Keratinocyte (primary cell): Measurements from ENCODE around the gene RFFL. TPM values are rescaled to one million over a fixed set of nuclear protein-coding genes. Genes with fewer than 3 reads are reported as not detected.

Experiments used
- DNase-seq: peaks from one replicate; pipeline ENCODE4 v3.0.0-alpha.2; 2011; ENCODE audit warnings: low read depth, missing footprints, low spot score
- FAIRE-seq: peaks from 2 replicates; lab custom pipeline; 2011; peaks lifted over from hg19 to GRCh38; lab: Jason Lieb, UNC
- H2AFZ ChIP-seq: 2 replicates; pipeline ENCODE4 v1.6.0; 2012; ENCODE audit warnings: low read length, control low read depth, inconsistent platforms; ENCODE audit not compliant: control insufficient read depth
- H3K27ac ChIP-seq: 2 replicates; pipeline ENCODE4 v1.5.1; 2011; ENCODE audit warnings: low read length; ENCODE audit not compliant: control insufficient read depth, insufficient read depth
- H3K27me3 ChIP-seq: 3 replicates; pipeline ENCODE4 v1.6.0; 2011; ENCODE audit warnings: low read length; ENCODE audit not compliant: control insufficient read depth, insufficient read depth; ENCODE audit errors: extremely low read depth
- H3K36me3 ChIP-seq, 2 experiments: 2 replicates in 1 of 2; 3 replicates in 1 of 2; pipeline ENCODE4 v1.5.1; 2011; ENCODE audit warnings: low read length in 2 of 2, mild to moderate bottlenecking in 1 of 2; ENCODE audit not compliant: control insufficient read depth in 2 of 2, insufficient read depth in 2 of 2; ENCODE audit errors: extremely low read depth in 1 of 2
- H3K4me1 ChIP-seq: 3 replicates; pipeline ENCODE4 v1.5.1; 2011; ENCODE audit warnings: low read length; ENCODE audit not compliant: control insufficient read depth, insufficient read depth; ENCODE audit errors: extremely low read depth
- H3K4me2 ChIP-seq: 3 replicates; pipeline ENCODE4 v1.6.0; 2011; ENCODE audit warnings: low read depth, low read length; ENCODE audit not compliant: control insufficient read depth, insufficient read depth; ENCODE audit errors: extremely low read depth
- H3K4me3 ChIP-seq, 3 experiments: fragments of 200-600 bp in 1 of 3; sonication (generic) in 1 of 3; 2 replicates in 2 of 3; 3 replicates in 1 of 3; pipeline ENCODE4 v1.5.1; 2011 to 2016; ENCODE audit warnings: low read length in 3 of 3, mild to moderate bottlenecking in 3 of 3, control low read depth in 2 of 3, inconsistent platforms in 1 of 3, low read depth in 1 of 3, mixed read lengths in 1 of 3, mixed run types in 1 of 3, moderate library complexity in 1 of 3; ENCODE audit not compliant: control insufficient read depth in 2 of 3, insufficient read depth in 2 of 3; ENCODE audit errors: extremely low read depth in 1 of 3
- H3K79me2 ChIP-seq: 2 replicates; pipeline ENCODE4 v1.6.0; 2012; ENCODE audit warnings: low read length; ENCODE audit not compliant: control insufficient read depth, insufficient read depth
- H3K9ac ChIP-seq: 3 replicates; pipeline ENCODE4 v1.6.0; 2011; ENCODE audit warnings: low read length; ENCODE audit not compliant: control insufficient read depth, insufficient read depth; ENCODE audit errors: extremely low read depth
- H3K9me1 ChIP-seq: 3 replicates; pipeline ENCODE4 v1.6.0; 2011; ENCODE audit warnings: low read length; ENCODE audit not compliant: control insufficient read depth, insufficient read depth; ENCODE audit errors: extremely low read depth
- H3K9me3 ChIP-seq: 2 replicates; pipeline ENCODE4 v1.5.1; 2012; ENCODE audit warnings: low read depth, low read length; ENCODE audit not compliant: control insufficient read depth
- H4K20me1 ChIP-seq: 3 replicates; pipeline ENCODE4 v1.6.0; 2011; ENCODE audit warnings: low read length; ENCODE audit not compliant: control insufficient read depth, insufficient read depth; ENCODE audit errors: extremely low read depth
- CTCF ChIP-seq, 3 experiments: IDR thresholded peaks in 1 of 3; conservative IDR thresholded peaks in 1 of 3; optimal IDR thresholded peaks in 1 of 3; 2 replicates in 2 of 3; 3 replicates in 1 of 3; pipeline versions ENCODE3 to v1.5.1; 2011; ENCODE audit warnings: low read length in 3 of 3, mild to moderate bottlenecking in 3 of 3, moderate library complexity in 2 of 3, control low read depth in 1 of 3, inconsistent platforms in 1 of 3; ENCODE audit not compliant: insufficient read depth in 2 of 3; ENCODE audit errors: extremely low read depth in 1 of 3
- EZH2 ChIP-seq: IDR thresholded peaks from one replicate; pipeline ENCODE4 v1.6.1; 2012; ENCODE audit warnings: inconsistent platforms, mild to moderate bottlenecking, low read length, moderate library complexity
- dilution Hi-C: fragments of 300-500 bp; cut with MboI; formaldehyde crosslinking; loops from one replicate; pipeline ENCODE4 v1.7.0; 2020; ENCODE audit warnings: low sequenced_read_pairs; ENCODE audit not compliant: extremely low pct_ligation_motif_present
- polyA plus RNA-seq, 5 experiments: library from polyadenylated mRNA; depleted of rRNA in 3 of 5; stranded (reverse) in 3 of 5; stranded (forward) in 1 of 5; unstranded in 1 of 5; fragments of >200 nt; gene quantifications; 1 replicate in 1 of 5; 2 replicates in 3 of 5; 3 replicates in 1 of 5; pipeline versions ENCODE4 v1.2.1 to v1.2.3, GENCODE V29; 2011 to 2012; ENCODE audit warnings: missing spikeins in 2 of 5, low read depth in 1 of 5, low replicate concordance in 1 of 5

The RFFL gene
- polyA plus RNA-seq, 1 donor (not counting 4 experiments of a cell fraction or from before 2014, with no cell fraction given): 13.5 TPM

GRCh38 chr17:35069311-35069710, 5.8 kb upstream of the RFFL start:
- Histone ChIP-seq H3K4me1 (peaks cover 8% of the 10 kb centered on the region), H3K36me3 (peaks cover 1 to 3% of the 10 kb centered on the region in 2 experiments), H3K4me2 (no peak overlapping the region), H3K4me3 (no peak overlapping the region), H4K20me1 (no peaks in the 10 kb centered on the region), H3K9ac (no peak overlapping the region), H3K79me2 (peaks cover 10% of the 10 kb centered on the region), H3K27ac (no peak overlapping the region), H2AFZ (no peak overlapping the region), H3K9me1 (no peaks in the 10 kb centered on the region), H3K9me3 (no peaks in the 10 kb centered on the region), H3K27me3 (no peaks in the 10 kb centered on the region)
- no peak for FAIRE-seq
- dilution Hi-C loops: no loop called here
- DNase-seq: no peak
- TF ChIP-seq EZH2 (no peak), CTCF (optimal IDR thresholded peaks at IDR 0.05 in 1 of 3, IDR thresholded peaks at IDR 0.05 in 1 of 3, conservative IDR thresholded peaks at IDR 0.05 in 1 of 3; ENCODE audit: extremely low read depth in 1 of 3, insufficient read depth in 2 of 3, low read length in 3 of 3) (no peak)

- H3K36me3 ChIP-seq: peaks cover 1 to 3% of the 10 kb centered on the region in 2 experiments
- no peaks in the 10 kb centered on the region for H3K27me3 ChIP-seq
- FAIRE-seq (no peak), DNase-seq (no peak)
- no peak overlapping the region for H3K4me2 ChIP-seq
- no peak overlapping the region for H3K9ac ChIP-seq
- H2AFZ ChIP-seq: no peak overlapping the region
- dilution Hi-C loops: no loop called here
- no peak for TF ChIP-seq EZH2
- TF ChIP-seq CTCF (optimal IDR thresholded peaks at IDR 0.05 in 1 of 3, IDR thresholded peaks at IDR 0.05 in 1 of 3, conservative IDR thresholded peaks at IDR 0.05 in 1 of 3; ENCODE audit: extremely low read depth in 1 of 3, insufficient read depth in 2 of 3, low read length in 3 of 3): no peak
- peaks cover 8% of the 10 kb centered on the region for H3K79me2 ChIP-seq
- H4K20me1 ChIP-seq: no peaks in the 10 kb centered on the region
- H3K4me1 ChIP-seq: peaks cover 18% of the 10 kb centered on the region
- H3K9me1 ChIP-seq: no peaks in the 10 kb centered on the region
- no peaks in the 10 kb centered on the region for H3K9me3 ChIP-seq
- no peak overlapping the region for H3K4me3 ChIP-seq
- no peak overlapping the region for H3K27ac ChIP-seq
Measured at GRCh38 chr17:35068249-35068648, 4.7 kb upstream of the RFFL start.
